ENCODE results near the gene NBL1.

DNA sequence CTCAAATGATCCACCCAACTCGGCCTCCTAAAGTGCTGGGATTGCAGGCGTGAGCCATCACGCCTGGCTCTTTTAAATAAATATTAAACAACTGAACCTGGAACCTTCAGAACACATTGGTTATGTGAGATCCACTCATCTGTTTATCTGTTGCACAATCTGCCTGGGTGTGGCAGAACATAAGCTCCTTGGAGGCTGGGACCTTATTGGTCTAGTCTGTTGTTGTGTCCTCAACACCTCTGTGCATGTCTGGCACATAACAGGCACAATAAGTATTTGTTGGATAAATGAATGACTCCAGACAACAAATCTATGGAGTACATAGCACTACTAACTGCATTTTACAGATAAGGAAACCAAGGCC lies 4.1 kb upstream of the NBL1 start:
- TF ChIP-seq CTCF (IDR thresholded peaks at IDR 0.05; ENCODE audit: insufficient read depth, low read length, poor library complexity, severe bottlenecking) (no peak), EZH2phosphoT487 (conservative IDR thresholded peaks at IDR 0.05; ENCODE audit: low read length) (no peak)
